ENCODE results near the gene PRDM16.

- TF ChIP-seq CTCF (conservative IDR thresholded peaks at IDR 0.05) (no peak), ZFX (IDR thresholded peaks at IDR 0.05) (no peak)
Observed at GRCh38 chr1:3279182-3279470, 210.1 kb downstream of the PRDM16 start.

Measured in C4-2B (cell line).